DOHH2 (cell line): ENCODE data around the gene MRTFA.

Source experiments
- EZH2phosphoT487 ChIP-seq: fragments of 200-600 bp; sonication (generic); IDR thresholded peaks from 2 replicates; pipeline ENCODE4 v1.6.1; 2017; ENCODE audit warnings: borderline replicate concordance, mild to moderate bottlenecking, antibody characterized with exemption, low read length, moderate library complexity, mixed read lengths
- TF ChIP-seq, protein P1 (sequence below): fragments of 200-600 bp; sonication (generic); IDR thresholded peaks from one replicate; pipeline ENCODE4 v1.5.1; 2014; ENCODE audit warnings: antibody characterized with exemption, mild to moderate bottlenecking, low read depth, low read length; ENCODE audit not compliant: poor library complexity, severe bottlenecking

DNA sequence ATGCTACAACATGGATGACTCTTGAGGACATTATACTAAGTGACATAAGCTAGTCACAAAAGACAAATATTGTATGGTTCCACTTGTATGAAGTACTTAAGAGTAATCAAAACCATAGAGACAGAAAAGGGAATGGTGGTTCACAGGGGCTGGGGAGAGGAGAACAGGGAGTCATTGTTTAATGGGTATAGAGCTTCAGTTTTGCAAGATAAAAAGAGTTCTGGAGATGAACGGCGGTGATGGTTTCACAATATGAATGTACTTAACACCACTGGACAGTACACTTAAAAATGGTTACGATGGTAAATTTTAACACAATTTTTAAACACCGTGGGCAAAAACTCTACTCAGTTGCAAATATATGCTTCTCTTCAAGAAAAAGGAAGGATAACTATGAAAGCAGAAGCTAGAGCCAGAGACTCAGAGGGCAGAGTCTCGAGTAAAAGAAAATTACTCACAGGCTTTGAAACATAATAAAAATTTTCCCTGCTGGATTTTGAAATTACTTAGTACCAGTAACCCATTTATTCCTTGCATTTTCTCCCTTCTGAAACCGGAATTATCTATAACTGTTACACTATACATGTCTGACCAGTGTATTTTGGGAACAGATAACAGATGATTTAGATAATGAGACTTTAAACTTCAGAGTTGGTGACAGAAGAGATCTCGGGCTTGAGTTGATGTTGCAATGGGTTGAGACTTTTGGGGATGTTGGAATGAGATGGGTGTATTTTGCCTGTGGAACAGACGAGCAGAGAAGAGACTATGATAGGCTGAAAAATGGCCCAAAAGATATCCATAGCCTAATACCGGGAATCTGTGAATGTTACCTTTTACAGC, 15.0 kb downstream of the MRTFA start:
- TF ChIP-seq, protein P1, sequence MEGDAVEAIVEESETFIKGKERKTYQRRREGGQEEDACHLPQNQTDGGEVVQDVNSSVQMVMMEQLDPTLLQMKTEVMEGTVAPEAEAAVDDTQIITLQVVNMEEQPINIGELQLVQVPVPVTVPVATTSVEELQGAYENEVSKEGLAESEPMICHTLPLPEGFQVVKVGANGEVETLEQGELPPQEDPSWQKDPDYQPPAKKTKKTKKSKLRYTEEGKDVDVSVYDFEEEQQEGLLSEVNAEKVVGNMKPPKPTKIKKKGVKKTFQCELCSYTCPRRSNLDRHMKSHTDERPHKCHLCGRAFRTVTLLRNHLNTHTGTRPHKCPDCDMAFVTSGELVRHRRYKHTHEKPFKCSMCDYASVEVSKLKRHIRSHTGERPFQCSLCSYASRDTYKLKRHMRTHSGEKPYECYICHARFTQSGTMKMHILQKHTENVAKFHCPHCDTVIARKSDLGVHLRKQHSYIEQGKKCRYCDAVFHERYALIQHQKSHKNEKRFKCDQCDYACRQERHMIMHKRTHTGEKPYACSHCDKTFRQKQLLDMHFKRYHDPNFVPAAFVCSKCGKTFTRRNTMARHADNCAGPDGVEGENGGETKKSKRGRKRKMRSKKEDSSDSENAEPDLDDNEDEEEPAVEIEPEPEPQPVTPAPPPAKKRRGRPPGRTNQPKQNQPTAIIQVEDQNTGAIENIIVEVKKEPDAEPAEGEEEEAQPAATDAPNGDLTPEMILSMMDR = no peak
- TF ChIP-seq EZH2phosphoT487 = no peak
